SJCRH30 (cell line): ENCODE data around the gene PTX3. TPM values are rescaled to one million over a fixed set of nuclear protein-coding genes. Genes with fewer than 3 reads are reported as not detected.
A peak's percentile ranks its signal among the peaks of the same experiment; 100 is the strongest.

Source experiments
- DNase-seq, 2 experiments: peaks; one replicate each; pipeline ENCODE4 v3.0.0-alpha.2; 2015 to 2020
- H3K27ac ChIP-seq: fragments of 250-450 bp; sonication (Bioruptor Pico); 2 replicates; pipeline ENCODE4 v1.5.1; 2020; ENCODE audit warnings: mild to moderate bottlenecking, moderate library complexity
- H3K27me3 ChIP-seq: fragments of 250-450 bp; sonication (Bioruptor Pico); 2 replicates; pipeline ENCODE4 v1.5.1; 2020; ENCODE audit warnings: mild to moderate bottlenecking, moderate library complexity
- H3K36me3 ChIP-seq: fragments of 250-450 bp; sonication (Bioruptor Pico); 2 replicates; pipeline ENCODE4 v1.5.1; 2020; ENCODE audit warnings: mild to moderate bottlenecking, moderate library complexity
- H3K4me1 ChIP-seq: fragments of 250-450 bp; sonication (Bioruptor Pico); 2 replicates; pipeline ENCODE4 v1.5.1; 2020; ENCODE audit warnings: mild to moderate bottlenecking, moderate library complexity
- H3K4me3 ChIP-seq: fragments of 250-450 bp; sonication (Bioruptor Pico); 2 replicates; pipeline ENCODE4 v1.5.1; 2020; ENCODE audit warnings: mild to moderate bottlenecking, moderate library complexity
- H3K9me3 ChIP-seq: fragments of 250-450 bp; sonication (Bioruptor Pico); replicated peaks from 2 replicates; pipeline ENCODE4 v1.5.1; 2020; ENCODE audit warnings: mild to moderate bottlenecking, moderate library complexity
- total RNA-seq: library from RNA; depleted of rRNA; stranded (reverse); fragments of >200 nt; shearing (Covaris generic); gene quantifications from 2 replicates; pipeline ENCODE4 v1.2.3, GENCODE V29; 2014; rRNA removed

PTX3 gene
- total RNA-seq: not detected in 2 replicates

GRCh38 chr3:157436583-157437291 is at the start of gene PTX3:
PTX3 (plus strand) TSS chr3:157436850; CDS start chr3:157436934, 84 bp downstream.
- Histone ChIP-seq H3K27ac (no peak within 1 kb of the TSS), H3K36me3 (no peaks in the 10 kb centered on the region), H3K9me3 (no peaks in the 10 kb centered on the region), H3K4me3 (no peak within 1 kb of the TSS), H3K4me1 (no peaks in the 10 kb centered on the region), H3K27me3 (no peaks in the 10 kb centered on the region)
- no peak for DNase-seq

GRCh38 chr3:157387708-157388435 is 48.8 kb upstream of the PTX3 start:
- Histone ChIP-seq H3K4me3 (no peak overlapping the region), H3K27me3 (no peaks in the 10 kb centered on the region), H3K27ac (no peak overlapping the region), H3K4me1 (no peaks in the 10 kb centered on the region), H3K9me3 (no peaks in the 10 kb centered on the region), H3K36me3 (no peaks in the 10 kb centered on the region)
- no peak for DNase-seq

GRCh38 chr3:157388976-157389375 is 47.7 kb upstream of the PTX3 start:
- no peak overlapping the region for H3K4me3 ChIP-seq
- no peak for DNase-seq

GRCh38 chr3:157390713-157391515 is 45.7 kb upstream of the PTX3 start:
- H3K9me3 ChIP-seq: no peaks in the 10 kb centered on the region
- no peak for DNase-seq
- no peaks in the 10 kb centered on the region for H3K27me3 ChIP-seq
- no peak overlapping the region for H3K4me3 ChIP-seq
- no peaks in the 10 kb centered on the region for H3K4me1 ChIP-seq
- no peaks in the 10 kb centered on the region for H3K36me3 ChIP-seq
- no peak overlapping the region for H3K27ac ChIP-seq

More at GRCh38 chr3:157388976-157389375, 47.7 kb upstream of the PTX3 start:
- no peaks in the 10 kb centered on the region for H3K4me1 ChIP-seq
- H3K27me3 ChIP-seq: no peaks in the 10 kb centered on the region
- H3K9me3 ChIP-seq: no peaks in the 10 kb centered on the region
- H3K36me3 ChIP-seq: no peaks in the 10 kb centered on the region
- no peak overlapping the region for H3K27ac ChIP-seq

- H3K4me1 ChIP-seq: no peaks in the 10 kb centered on the region
- H3K9me3 ChIP-seq: no peaks in the 10 kb centered on the region
- H3K27ac ChIP-seq: no peak overlapping the region
- no peak overlapping the region for H3K4me3 ChIP-seq
- H3K27me3 ChIP-seq: no peaks in the 10 kb centered on the region
- DNase-seq: no peak
- no peaks in the 10 kb centered on the region for H3K36me3 ChIP-seq
These were observed 44.5 kb upstream of the PTX3 start for GRCh38 chr3:157392104-157392503.

GRCh38 chr3:157393113-157393512 is 43.5 kb upstream of the PTX3 start:
- Histone ChIP-seq H3K4me3 (no peak overlapping the region), H3K9me3 (no peaks in the 10 kb centered on the region), H3K36me3 (no peaks in the 10 kb centered on the region), H3K4me1 (no peaks in the 10 kb centered on the region), H3K27me3 (no peaks in the 10 kb centered on the region), H3K27ac (no peak overlapping the region)
- no peak for DNase-seq

GRCh38 chr3:157394411-157394810 is 42.2 kb upstream of the PTX3 start:
- Histone ChIP-seq H3K27me3 (no peaks in the 10 kb centered on the region), H3K4me1 (no peaks in the 10 kb centered on the region), H3K27ac (no peak overlapping the region), H3K9me3 (no peaks in the 10 kb centered on the region), H3K4me3 (no peak overlapping the region), H3K36me3 (no peaks in the 10 kb centered on the region)
- DNase-seq: no peak

- no peak for DNase-seq
- H3K4me3 ChIP-seq: no peak overlapping the region
- H3K27ac ChIP-seq: no peak overlapping the region
- H3K4me1 ChIP-seq: no peaks in the 10 kb centered on the region
- H3K27me3 ChIP-seq: no peaks in the 10 kb centered on the region
- no peaks in the 10 kb centered on the region for H3K36me3 ChIP-seq
- H3K9me3 ChIP-seq: no peaks in the 10 kb centered on the region
These were observed 38.1 kb upstream of the PTX3 start for GRCh38 chr3:157398598-157398997.

GRCh38 chr3:157404381-157404780 is 32.3 kb upstream of the PTX3 start:
- Histone ChIP-seq H3K9me3 (no peaks in the 10 kb centered on the region), H3K27ac (no peak overlapping the region), H3K27me3 (no peaks in the 10 kb centered on the region), H3K4me1 (no peaks in the 10 kb centered on the region), H3K4me3 (no peak overlapping the region), H3K36me3 (no peaks in the 10 kb centered on the region)
- DNase-seq: no peak

- no peak overlapping the region for H3K27ac ChIP-seq
- no peaks in the 10 kb centered on the region for H3K9me3 ChIP-seq
- DNase-seq: peak in 1 of 2 experiments; percentile 9
- H3K4me3 ChIP-seq: no peak overlapping the region
- no peaks in the 10 kb centered on the region for H3K27me3 ChIP-seq
- no peaks in the 10 kb centered on the region for H3K36me3 ChIP-seq
- H3K4me1 ChIP-seq: no peaks in the 10 kb centered on the region
These were observed 31.2 kb upstream of the PTX3 start for GRCh38 chr3:157405457-157405856.

GRCh38 chr3:157406394-157406793 is 30.3 kb upstream of the PTX3 start:
- H3K9me3 ChIP-seq: no peaks in the 10 kb centered on the region
- peak in 1 of 2 experiments; percentile 9 for DNase-seq
- no peak overlapping the region for H3K27ac ChIP-seq
- H3K36me3 ChIP-seq: no peaks in the 10 kb centered on the region
- no peaks in the 10 kb centered on the region for H3K27me3 ChIP-seq
- no peaks in the 10 kb centered on the region for H3K4me1 ChIP-seq
- no peak overlapping the region for H3K4me3 ChIP-seq

- Histone ChIP-seq H3K27ac (no peak overlapping the region), H3K4me3 (no peak overlapping the region), H3K27me3 (no peaks in the 10 kb centered on the region), H3K36me3 (no peaks in the 10 kb centered on the region), H3K9me3 (no peaks in the 10 kb centered on the region), H3K4me1 (no peaks in the 10 kb centered on the region)
- DNase-seq: no peak
These were observed 28.9 kb upstream of the PTX3 start for GRCh38 chr3:157407769-157408168.

- no peaks in the 10 kb centered on the region for H3K4me1 ChIP-seq
These were observed 28.0 kb upstream of the PTX3 start for GRCh38 chr3:157408499-157409149.

GRCh38 chr3:157409516-157409915 is 27.1 kb upstream of the PTX3 start:
- no peak for DNase-seq
- Histone ChIP-seq H3K27ac (no peak overlapping the region), H3K36me3 (no peaks in the 10 kb centered on the region), H3K27me3 (no peaks in the 10 kb centered on the region), H3K4me1 (no peaks in the 10 kb centered on the region), H3K9me3 (no peaks in the 10 kb centered on the region), H3K4me3 (no peak overlapping the region)

More at GRCh38 chr3:157408499-157409149, 28.0 kb upstream of the PTX3 start:
- Histone ChIP-seq H3K9me3 (no peaks in the 10 kb centered on the region), H3K27ac (no peak overlapping the region), H3K4me3 (no peak overlapping the region), H3K36me3 (no peaks in the 10 kb centered on the region), H3K27me3 (no peaks in the 10 kb centered on the region)
- DNase-seq: no peak
